ENCODE measurements around the gene PACSIN3. TPM values are rescaled to one million over a fixed set of nuclear protein-coding genes. Genes with fewer than 3 reads are reported as not detected.

Gene PACSIN3
- polyA plus RNA-seq, 2 of the 4 experiments (the other 2 are of a cell fraction) = 16.5 to 35.3 TPM

- Histone ChIP-seq H3K4me2 (no peak overlapping the region), H3K27ac (no peak overlapping the region), H3K4me3 (no peak overlapping the region), H3K9me3 (no peaks in the 10 kb centered on the region), H3K4me1 (peaks cover 32% of the 10 kb centered on the region)
- no peak for TF ChIP-seq ZC3H11A (IDR thresholded peaks at IDR 0.05)
- no peak for TF ChIP-seq RAD21 (conservative IDR thresholded peaks at IDR 0.05 in 1 of 2, IDR thresholded peaks at IDR 0.05 in 1 of 2)
- TF ChIP-seq ESRRA (IDR thresholded peaks at IDR 0.05; ENCODE audit: borderline replicate concordance, low read length) = no peak
- TF ChIP-seq NFE2L2 (conservative IDR thresholded peaks at IDR 0.05; ENCODE audit: low read length) = no peak
- no peak for TF ChIP-seq FOSB (CRISPR knock-in tag; IDR thresholded peaks at IDR 0.05)
- no peak for TF ChIP-seq GATA3 (IDR thresholded peaks at IDR 0.05; ENCODE audit: borderline replicate concordance)
- no peak for TF ChIP-seq HEYL (CRISPR knock-in tag; IDR thresholded peaks at IDR 0.05)
- no peak for TF ChIP-seq SREBF2 (IDR thresholded peaks at IDR 0.05)
- no peak for TF ChIP-seq RCOR1 (IDR thresholded peaks at IDR 0.05; ENCODE audit: low read depth, low read length)
- no peak for TF ChIP-seq POLR2A (IDR thresholded peaks at IDR 0.05; ENCODE audit: low read length)
- no peak for TF ChIP-seq MYC (IDR thresholded peaks at IDR 0.05; ENCODE audit: borderline replicate concordance, low read length)
- ChIA-PET CTCF (interaction anchor here (1.2 to 11.9 kb wide), 5 partner anchors 12 to 44 kb away, joined by 4 to 101 read pairs (median 8); no protein-coding TSS in a partner anchor), POLR2A (no interaction called here)
- no peak for ATAC-seq
- WGBS (ENCODE audit: missing lambda C conversion rate) = 92% methylated on average over 2 of the region's 2 CpGs
- FAIRE-seq = no peak
- DNase-seq (ENCODE audit: low read depth in 1 of 2, low spot score in 1 of 2) = no peak
These were observed 36.5 kb upstream of the PACSIN3 start for GRCh38 chr11:47222696-47223095.

GRCh38 chr11:47220401-47220821 lies 34.2 kb upstream of the PACSIN3 start:
- FAIRE-seq (no peak), DNase-seq (ENCODE audit: low read depth in 1 of 2, low spot score in 1 of 2) (no peak), ATAC-seq (no peak)
- peaks cover 45% of the 10 kb centered on the region for H3K4me1 ChIP-seq
- H3K27ac ChIP-seq = peak overlapping the region in 1 of 2 experiments; percentile 73; a peak in 3 of 6 replicates
- H3K4me3 ChIP-seq = no peak overlapping the region
- ChIA-PET CTCF (interaction anchor here (0.5 to 11.9 kb wide), 11 partner anchors 9 to 406 kb away, joined by 3 to 101 read pairs (median 6); partner anchors contain the start of genes ACP2 and NR1H3), POLR2A (interaction anchor here (0.9 to 1.1 kb wide), 2 partner anchors 9 to 12 kb away, joined by 3 to 4 read pairs; no protein-coding TSS in a partner anchor)
- H3K9me3 ChIP-seq = no peaks in the 10 kb centered on the region
- TF ChIP-seq RAD21 (conservative IDR thresholded peaks at IDR 0.05 in 1 of 2, IDR thresholded peaks at IDR 0.05 in 1 of 2) = no peak
- TF ChIP-seq NPAS2 (CRISPR knock-in tag; IDR thresholded peaks at IDR 0.05; ENCODE audit: borderline replicate concordance) = no peak
- peak in 1 of 2 experiments; percentile 24; a peak in 1 of 4 replicates for TF ChIP-seq CEBPB (IDR thresholded peaks at IDR 0.05)
- peak overlapping the region; percentile 27 for H3K4me2 ChIP-seq
- WGBS (ENCODE audit: missing lambda C conversion rate) = 47% methylated on average over 1 of the region's 1 CpG

DNA sequence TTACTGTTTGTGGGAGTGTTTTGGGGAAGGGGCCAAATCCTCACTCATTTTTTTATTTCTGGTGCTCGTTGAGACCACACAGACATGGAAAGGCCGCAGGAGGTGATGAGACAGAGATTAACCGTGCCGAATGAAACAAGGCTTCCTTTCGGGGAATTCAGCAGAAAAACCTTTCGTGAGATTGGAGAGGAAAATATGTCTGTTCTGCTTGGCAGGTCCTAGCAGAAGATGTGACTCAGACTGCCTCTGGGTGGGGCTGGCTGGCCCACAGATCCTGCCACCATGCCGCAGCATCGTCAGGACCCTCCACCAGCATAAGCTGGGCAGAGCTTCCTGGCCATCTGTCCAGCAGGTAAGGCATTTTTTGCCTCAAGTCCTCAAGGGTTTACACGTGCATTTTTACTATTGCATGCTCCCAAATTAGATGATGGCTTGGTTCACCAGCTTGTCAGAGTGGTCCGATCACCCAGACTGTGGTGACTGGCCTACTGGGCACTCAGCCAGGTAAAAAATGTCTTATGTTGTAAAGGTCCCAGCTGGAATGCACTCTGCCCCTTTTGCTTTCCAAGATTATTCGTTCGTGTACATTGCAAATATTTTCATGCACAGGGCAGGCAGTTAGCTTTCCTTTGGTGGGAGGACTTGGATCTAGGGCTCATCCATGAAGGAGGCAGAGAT lies 30.0 kb upstream of the PACSIN3 start:
- Histone ChIP-seq H3K27ac (peak overlapping the region; percentile 96 to 99), H3K4me3 (peak overlapping the region; percentile 77), H3K9me3 (no peaks in the 10 kb centered on the region), H3K4me1 (peaks cover 49% of the 10 kb centered on the region), H3K4me2 (peak overlapping the region; percentile 92)
- peak; percentile 62 for DNase-seq (ENCODE audit: low read depth in 1 of 2, low spot score in 1 of 2)
- TF ChIP-seq RAD21 (conservative IDR thresholded peaks at IDR 0.05 in 1 of 2, IDR thresholded peaks at IDR 0.05 in 1 of 2) (peak in 1 of 2 experiments; percentile 20; a peak in 1 of 5 replicates), EHMT2 (IDR thresholded peaks at IDR 0.05; ENCODE audit: low read depth) (no peak), CEBPB (IDR thresholded peaks at IDR 0.05) (0 out of 4 replicates have a peak, but pooled peaks of 1 of the 2 experiments have one; percentile 26), HEYL (CRISPR knock-in tag; IDR thresholded peaks at IDR 0.05) (no peak), FOSL2 (IDR thresholded peaks at IDR 0.05) (peak; percentile 17; the same call in 1 of the 2 replicates), FOSL2 (CRISPR knock-in tag; IDR thresholded peaks at IDR 0.05) (peak; percentile 67; the same call in 1 of the 2 replicates), CTCF (IDR thresholded peaks at IDR 0.05) (peak; percentile 18; the same call in 1 of the 3 replicates), GATA3 (IDR thresholded peaks at IDR 0.05; ENCODE audit: borderline replicate concordance) (peak; percentile 52; the same call in 1 of the 2 replicates), SMC3 (IDR thresholded peaks at IDR 0.05) (peak; percentile 46), CBX2 (IDR thresholded peaks at IDR 0.05; ENCODE audit: borderline replicate concordance, low read depth) (no peak)
- TF ChIP-seq, protein P1, sequence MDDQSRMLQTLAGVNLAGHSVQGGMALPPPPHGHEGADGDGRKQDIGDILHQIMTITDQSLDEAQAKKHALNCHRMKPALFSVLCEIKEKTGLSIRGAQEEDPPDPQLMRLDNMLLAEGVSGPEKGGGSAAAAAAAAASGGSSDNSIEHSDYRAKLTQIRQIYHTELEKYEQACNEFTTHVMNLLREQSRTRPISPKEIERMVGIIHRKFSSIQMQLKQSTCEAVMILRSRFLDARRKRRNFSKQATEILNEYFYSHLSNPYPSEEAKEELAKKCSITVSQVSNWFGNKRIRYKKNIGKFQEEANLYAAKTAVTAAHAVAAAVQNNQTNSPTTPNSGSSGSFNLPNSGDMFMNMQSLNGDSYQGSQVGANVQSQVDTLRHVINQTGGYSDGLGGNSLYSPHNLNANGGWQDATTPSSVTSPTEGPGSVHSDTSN (IDR thresholded peaks at IDR 0.05) = peak; percentile 51; the same call in 1 of the 2 replicates
- TF ChIP-seq, protein P2, sequence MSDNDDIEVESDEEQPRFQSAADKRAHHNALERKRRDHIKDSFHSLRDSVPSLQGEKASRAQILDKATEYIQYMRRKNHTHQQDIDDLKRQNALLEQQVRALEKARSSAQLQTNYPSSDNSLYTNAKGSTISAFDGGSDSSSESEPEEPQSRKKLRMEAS (IDR thresholded peaks at IDR 0.05) = peak; percentile 70
- no peak for FAIRE-seq
- under 1% methylated on average over 12 of the region's 12 CpGs for WGBS (ENCODE audit: missing lambda C conversion rate)
- POLR2A ChIA-PET = interaction anchor here (0.8 to 3.2 kb wide), 7 partner anchors 18 to 43 kb away, joined by 3 to 50 read pairs (median 5); partner anchors contain the start of gene ACP2
- ATAC-seq = peak; percentile 60 to 61
- CTCF ChIA-PET = interaction anchor here (0.8 to 11.9 kb wide), 9 partner anchors 9 to 139 kb away, joined by 3 to 101 read pairs (median 9); partner anchors contain the start of genes ARFGAP2, NR1H3 and PACSIN3

All from A549 (cell line).